ENCODE results near the gene HECW1. TPM values are rescaled to one million over a fixed set of nuclear protein-coding genes. Genes with fewer than 3 reads are reported as not detected.

HECW1 gene
- total RNA-seq, 1 experiment from 2014 or later: 0.77 TPM

DNA sequence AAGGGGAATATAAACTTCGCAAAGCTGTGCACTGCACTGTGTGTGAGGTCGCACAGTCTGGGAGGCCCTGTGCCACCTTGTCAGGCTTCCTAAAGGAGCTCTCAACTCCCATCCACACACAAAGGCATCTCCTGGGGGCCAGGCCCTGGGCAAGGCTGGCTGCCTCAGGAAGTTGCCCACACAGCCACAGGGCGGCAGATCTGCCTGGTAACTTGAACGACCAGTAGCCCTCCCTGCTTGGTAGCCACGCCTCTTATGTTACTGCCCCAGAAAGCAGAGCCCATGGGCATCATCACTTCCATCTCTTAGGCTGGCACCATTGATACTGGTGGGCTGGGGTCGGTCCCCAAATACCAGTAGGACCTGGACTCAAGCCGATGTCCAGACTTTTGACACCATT lies 82.8 kb downstream of the HECW1 start:
- no TSS peak for BruUV-seq (replicated peaks)
- Histone ChIP-seq H3K27me3 (ENCODE audit: control insufficient read depth, insufficient read depth, low read length) (peaks cover 12% of the 10 kb centered on the region; the same call in 1 of the 2 replicates), H3K4me3 (ENCODE audit: low read depth in 2 of 2, low read length in 2 of 2) (no peak overlapping the region), H3K9me3 (ENCODE audit: control insufficient read depth, insufficient read depth, low read depth, low read length) (no peaks in the 10 kb centered on the region), H3K4me1 (ENCODE audit: control insufficient read depth, insufficient read depth, low read length) (no peaks in the 10 kb centered on the region), H3K36me3 (ENCODE audit: control insufficient read depth, insufficient read depth, low read length) (no peaks in the 10 kb centered on the region), H3K27ac (ENCODE audit: low read length) (no peak overlapping the region)
- ChIA-PET CTCF (no interaction called here), POLR2A (no interaction called here)
- in situ Hi-C loops (cut with HindIII; ENCODE audit: low pct_unique_long_range_greater_than_20kb, low sequenced_read_pairs) (no loop called here), intact Hi-C loops (cut with micrococcal nuclease; ENCODE audit: unreplicated experiment) (no loop called here)
- ATAC-seq: peak; percentile 52; the same call in 1 of the 2 replicates
- TF ChIP-seq, protein P1, sequence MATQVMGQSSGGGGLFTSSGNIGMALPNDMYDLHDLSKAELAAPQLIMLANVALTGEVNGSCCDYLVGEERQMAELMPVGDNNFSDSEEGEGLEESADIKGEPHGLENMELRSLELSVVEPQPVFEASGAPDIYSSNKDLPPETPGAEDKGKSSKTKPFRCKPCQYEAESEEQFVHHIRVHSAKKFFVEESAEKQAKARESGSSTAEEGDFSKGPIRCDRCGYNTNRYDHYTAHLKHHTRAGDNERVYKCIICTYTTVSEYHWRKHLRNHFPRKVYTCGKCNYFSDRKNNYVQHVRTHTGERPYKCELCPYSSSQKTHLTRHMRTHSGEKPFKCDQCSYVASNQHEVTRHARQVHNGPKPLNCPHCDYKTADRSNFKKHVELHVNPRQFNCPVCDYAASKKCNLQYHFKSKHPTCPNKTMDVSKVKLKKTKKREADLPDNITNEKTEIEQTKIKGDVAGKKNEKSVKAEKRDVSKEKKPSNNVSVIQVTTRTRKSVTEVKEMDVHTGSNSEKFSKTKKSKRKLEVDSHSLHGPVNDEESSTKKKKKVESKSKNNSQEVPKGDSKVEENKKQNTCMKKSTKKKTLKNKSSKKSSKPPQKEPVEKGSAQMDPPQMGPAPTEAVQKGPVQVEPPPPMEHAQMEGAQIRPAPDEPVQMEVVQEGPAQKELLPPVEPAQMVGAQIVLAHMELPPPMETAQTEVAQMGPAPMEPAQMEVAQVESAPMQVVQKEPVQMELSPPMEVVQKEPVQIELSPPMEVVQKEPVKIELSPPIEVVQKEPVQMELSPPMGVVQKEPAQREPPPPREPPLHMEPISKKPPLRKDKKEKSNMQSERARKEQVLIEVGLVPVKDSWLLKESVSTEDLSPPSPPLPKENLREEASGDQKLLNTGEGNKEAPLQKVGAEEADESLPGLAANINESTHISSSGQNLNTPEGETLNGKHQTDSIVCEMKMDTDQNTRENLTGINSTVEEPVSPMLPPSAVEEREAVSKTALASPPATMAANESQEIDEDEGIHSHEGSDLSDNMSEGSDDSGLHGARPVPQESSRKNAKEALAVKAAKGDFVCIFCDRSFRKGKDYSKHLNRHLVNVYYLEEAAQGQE (IDR thresholded peaks at IDR 0.05; ENCODE audit: insufficient read depth in 1 of 2, low read depth in 2 of 2, low read length in 1 of 2): no peak
- TF ChIP-seq, protein P2, sequence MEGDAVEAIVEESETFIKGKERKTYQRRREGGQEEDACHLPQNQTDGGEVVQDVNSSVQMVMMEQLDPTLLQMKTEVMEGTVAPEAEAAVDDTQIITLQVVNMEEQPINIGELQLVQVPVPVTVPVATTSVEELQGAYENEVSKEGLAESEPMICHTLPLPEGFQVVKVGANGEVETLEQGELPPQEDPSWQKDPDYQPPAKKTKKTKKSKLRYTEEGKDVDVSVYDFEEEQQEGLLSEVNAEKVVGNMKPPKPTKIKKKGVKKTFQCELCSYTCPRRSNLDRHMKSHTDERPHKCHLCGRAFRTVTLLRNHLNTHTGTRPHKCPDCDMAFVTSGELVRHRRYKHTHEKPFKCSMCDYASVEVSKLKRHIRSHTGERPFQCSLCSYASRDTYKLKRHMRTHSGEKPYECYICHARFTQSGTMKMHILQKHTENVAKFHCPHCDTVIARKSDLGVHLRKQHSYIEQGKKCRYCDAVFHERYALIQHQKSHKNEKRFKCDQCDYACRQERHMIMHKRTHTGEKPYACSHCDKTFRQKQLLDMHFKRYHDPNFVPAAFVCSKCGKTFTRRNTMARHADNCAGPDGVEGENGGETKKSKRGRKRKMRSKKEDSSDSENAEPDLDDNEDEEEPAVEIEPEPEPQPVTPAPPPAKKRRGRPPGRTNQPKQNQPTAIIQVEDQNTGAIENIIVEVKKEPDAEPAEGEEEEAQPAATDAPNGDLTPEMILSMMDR (IDR thresholded peaks at IDR 0.05): no peak
- TF ChIP-seq TCF7L2 (IDR thresholded peaks at IDR 0.05; ENCODE audit: low read depth, low read length) (no peak), SIN3A (IDR thresholded peaks at IDR 0.05; ENCODE audit: borderline replicate concordance, insufficient read depth, low read depth, low read length) (no peak), POLR2AphosphoS5 (IDR thresholded peaks at IDR 0.05; ENCODE audit: low read depth, low read length) (no peak)
- no peak for DNase-seq (ENCODE audit: low read depth, low spot score)

DNA sequence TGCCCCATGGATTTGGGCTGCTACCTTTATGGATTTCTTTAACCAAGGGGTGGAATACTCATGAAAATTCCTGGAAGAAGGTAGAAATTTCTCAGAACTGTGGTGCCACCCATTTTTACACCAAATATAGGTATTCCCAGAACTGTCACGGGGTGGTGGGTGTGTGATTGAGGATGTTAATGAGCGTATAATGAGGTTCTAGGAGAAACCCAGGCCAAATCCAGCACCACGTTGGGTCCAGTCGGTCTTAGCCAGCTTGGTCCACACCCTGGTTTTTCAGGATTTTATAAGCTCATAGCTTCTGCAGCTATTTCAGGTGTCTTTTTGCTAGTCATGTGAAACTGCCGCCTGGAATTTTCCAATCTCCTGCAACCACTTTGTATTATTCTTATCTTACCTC lies 83.3 kb downstream of the HECW1 start:
- ChIA-PET POLR2A (no interaction called here), CTCF (no interaction called here)
- BruUV-seq (replicated peaks): no TSS peak
- no peaks in the 10 kb centered on the region for H3K9me3 ChIP-seq (ENCODE audit: control insufficient read depth, insufficient read depth, low read depth, low read length)
- no peak overlapping the region for H3K4me3 ChIP-seq (ENCODE audit: low read depth in 2 of 2, low read length in 2 of 2)
- TF ChIP-seq SIN3A (IDR thresholded peaks at IDR 0.05; ENCODE audit: borderline replicate concordance, insufficient read depth, low read depth, low read length) (no peak), POLR2AphosphoS5 (IDR thresholded peaks at IDR 0.05; ENCODE audit: low read depth, low read length) (no peak), TCF7L2 (IDR thresholded peaks at IDR 0.05; ENCODE audit: low read depth, low read length) (no peak)
- TF ChIP-seq, protein P1 (IDR thresholded peaks at IDR 0.05; ENCODE audit: insufficient read depth in 1 of 2, low read depth in 2 of 2, low read length in 1 of 2): no peak
- TF ChIP-seq, protein P2 (IDR thresholded peaks at IDR 0.05): no peak
- no peaks in the 10 kb centered on the region for H3K36me3 ChIP-seq (ENCODE audit: control insufficient read depth, insufficient read depth, low read length)
- no peaks in the 10 kb centered on the region for H3K4me1 ChIP-seq (ENCODE audit: control insufficient read depth, insufficient read depth, low read length)
- ATAC-seq (no peak), DNase-seq (ENCODE audit: low read depth, low spot score) (no peak)
- H3K27me3 ChIP-seq (ENCODE audit: control insufficient read depth, insufficient read depth, low read length): peaks cover 12% of the 10 kb centered on the region; the same call in 1 of the 2 replicates
- intact Hi-C loops (cut with micrococcal nuclease; ENCODE audit: unreplicated experiment) (no loop called here), in situ Hi-C loops (cut with HindIII; ENCODE audit: low pct_unique_long_range_greater_than_20kb, low sequenced_read_pairs) (no loop called here)
- no peak overlapping the region for H3K27ac ChIP-seq (ENCODE audit: low read length)
